GM21528 (cell line): ENCODE data around the gene SAMSN1.
"Not testable (repeated sequence)": the region's sequence is repeated elsewhere in the genome, so short reads cannot be mapped to it uniquely, and the experiment has no call there.

Source experiments
- ATAC-seq: cut with Tn5 transposase; IDR thresholded peaks from one replicate; pipeline ENCODE4 v1.9.1; 2021; ENCODE audit warnings: mild to moderate bottlenecking, moderate library complexity; ENCODE audit not compliant: unreplicated experiment, low FRiP score

Gene SAMSN1

DNA sequence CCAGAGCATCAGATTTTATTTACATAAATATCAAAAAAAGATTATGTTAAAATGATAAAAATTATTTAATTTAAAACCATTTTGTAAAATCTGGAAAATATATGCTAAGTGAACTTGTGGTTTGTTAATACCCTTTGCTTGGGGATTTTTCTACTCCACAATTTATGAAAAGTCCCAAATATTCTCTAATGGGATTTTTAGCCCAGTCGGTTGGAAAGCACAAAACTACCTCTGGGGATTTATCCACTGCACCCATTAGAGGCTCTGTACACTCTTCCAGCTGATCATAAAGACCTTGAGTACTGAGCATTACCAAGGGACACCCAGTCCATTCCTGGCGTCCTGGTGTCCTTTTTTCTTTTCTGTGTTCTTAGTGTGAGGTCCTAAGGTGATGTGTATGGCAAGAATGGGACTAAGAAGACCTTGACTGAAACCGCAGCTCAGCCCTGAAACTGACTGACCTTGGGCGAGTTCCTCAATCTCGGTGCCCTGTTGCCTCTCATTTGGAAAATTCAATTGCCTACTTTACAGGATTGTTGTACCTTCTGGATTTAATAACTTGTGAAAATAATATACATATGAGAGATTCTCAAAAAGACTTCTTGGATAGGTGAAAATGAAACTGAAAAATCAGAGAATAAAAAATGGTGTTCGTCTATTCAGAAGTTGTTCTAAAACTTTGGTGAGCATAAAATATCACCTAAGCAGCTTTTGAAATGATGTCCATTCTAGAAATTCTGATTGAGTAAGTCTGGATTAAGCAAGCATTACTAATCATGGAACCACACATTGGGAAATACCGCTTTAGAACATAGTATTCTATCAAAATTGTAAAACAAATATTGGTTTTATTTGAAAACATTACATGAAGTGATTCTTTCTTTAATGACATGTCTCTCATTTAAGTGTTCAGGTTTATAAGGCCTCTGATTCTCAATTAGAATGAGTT is 21.5 kb upstream of the SAMSN1 start:
- ATAC-seq = no peak

DNA sequence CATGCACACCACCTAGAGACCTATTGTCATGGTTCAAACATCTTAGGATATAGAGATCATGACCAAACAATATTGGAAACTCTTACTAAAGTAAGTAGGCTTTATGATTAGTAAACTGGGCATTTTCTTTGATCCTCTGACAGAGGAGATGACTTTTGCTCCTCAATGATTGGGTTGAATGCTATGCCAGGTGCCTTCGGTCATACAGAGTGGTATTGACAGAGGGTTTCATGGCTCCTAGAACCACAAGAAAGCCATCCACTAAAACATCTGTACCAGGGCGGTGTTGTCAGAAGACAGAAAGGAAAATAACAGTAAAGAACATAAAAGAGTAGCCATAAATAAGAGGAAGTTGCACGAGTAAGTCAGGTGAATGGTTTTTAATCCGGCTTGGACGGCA is 20.8 kb upstream of the SAMSN1 start:
- ATAC-seq = no peak

DNA sequence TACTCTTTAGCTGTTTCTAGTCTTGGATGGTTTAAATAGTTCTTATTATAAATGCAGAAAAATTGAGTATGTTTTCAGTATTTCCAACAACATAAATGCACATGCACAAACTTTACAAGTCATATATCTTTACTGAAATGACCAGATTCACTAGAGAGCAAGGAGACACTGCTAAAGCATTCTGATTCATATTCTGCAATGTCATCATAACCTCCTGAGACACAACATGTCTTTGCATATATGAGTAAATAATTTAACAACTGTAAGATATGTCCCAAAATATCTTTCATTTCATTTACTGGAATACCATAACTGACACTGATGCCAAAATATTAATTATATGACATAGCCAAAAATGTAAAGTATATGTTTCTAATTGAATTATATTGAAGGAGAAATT is 16.8 kb upstream of the SAMSN1 start:
- no peak for ATAC-seq

DNA sequence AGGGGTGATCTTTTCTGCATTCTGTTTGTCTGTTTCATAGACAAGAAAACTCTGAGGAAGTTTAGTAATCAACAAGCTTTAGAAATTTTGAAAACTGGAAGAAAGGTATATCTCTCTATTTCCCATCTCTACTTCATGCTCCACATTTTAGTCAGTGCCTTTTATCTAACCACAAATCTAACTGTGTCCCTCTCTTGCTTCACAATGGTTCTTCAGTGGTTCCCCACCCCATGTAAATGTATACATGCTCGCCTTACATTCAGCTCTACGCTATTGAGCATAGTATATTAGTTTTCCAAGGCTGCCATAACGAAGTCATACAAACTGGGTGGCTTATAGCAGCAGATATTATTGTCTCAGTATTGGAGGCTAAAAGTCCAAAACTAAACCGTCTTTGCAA is 14.4 kb upstream of the SAMSN1 start:
- no peak for ATAC-seq

DNA sequence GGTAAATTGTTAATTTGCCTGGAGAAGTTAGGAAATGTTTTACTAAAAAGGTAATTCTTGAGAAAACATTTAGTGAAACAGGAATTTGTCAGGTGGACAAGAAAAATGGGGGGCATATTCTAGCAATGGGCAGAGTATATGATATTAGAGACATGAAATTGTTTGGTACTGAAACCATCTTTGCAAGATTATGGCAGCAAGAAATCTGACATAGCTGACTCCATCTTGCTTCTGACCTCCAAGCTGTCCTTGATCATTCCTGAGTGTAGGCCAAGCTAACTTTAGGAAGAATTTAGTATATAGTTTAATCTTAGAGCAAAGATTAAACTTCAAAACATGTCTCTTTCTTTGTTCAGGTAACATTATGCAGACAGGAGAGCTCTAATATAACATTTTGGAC is 14.0 kb upstream of the SAMSN1 start:
- no peak for ATAC-seq

DNA sequence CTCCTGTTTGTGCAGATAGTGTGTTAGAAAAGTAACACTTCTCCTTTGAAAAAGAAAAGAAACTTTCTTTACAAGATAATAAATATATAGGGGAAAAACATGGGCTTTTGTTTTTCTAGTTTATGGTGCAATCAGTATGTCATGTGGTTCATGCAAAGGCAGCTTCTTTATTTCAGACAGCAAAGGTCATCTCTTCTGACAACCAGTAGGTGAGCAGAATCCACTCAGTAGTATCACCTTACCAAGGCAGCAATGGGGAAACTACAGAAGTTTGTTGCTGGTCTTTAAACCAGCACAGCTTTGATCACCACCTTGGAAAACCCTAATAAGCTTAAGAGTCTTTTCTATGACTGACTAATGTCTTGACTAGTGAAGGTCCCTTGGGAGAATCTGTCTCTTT is 13.0 kb upstream of the SAMSN1 start:
- ATAC-seq = no peak

DNA sequence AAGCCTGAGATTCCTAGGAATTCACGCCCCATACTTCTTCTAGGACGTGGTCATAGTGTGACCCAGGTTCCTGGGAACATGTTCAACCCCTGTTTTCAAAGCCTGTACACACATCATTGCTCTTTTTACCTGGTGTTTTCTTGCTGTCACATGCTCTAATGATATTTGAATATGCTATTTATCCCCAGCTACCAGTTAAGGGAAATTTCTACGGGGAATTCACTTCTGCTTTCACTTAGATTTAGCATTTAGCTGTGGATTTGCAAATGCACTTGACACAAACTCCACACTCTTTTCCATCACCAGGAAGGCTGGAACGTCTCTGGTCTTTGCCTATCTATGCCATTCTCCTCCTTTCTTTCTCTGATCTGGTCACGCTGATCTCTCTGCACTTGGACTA is 11.3 kb upstream of the SAMSN1 start:
- no peak for ATAC-seq

DNA sequence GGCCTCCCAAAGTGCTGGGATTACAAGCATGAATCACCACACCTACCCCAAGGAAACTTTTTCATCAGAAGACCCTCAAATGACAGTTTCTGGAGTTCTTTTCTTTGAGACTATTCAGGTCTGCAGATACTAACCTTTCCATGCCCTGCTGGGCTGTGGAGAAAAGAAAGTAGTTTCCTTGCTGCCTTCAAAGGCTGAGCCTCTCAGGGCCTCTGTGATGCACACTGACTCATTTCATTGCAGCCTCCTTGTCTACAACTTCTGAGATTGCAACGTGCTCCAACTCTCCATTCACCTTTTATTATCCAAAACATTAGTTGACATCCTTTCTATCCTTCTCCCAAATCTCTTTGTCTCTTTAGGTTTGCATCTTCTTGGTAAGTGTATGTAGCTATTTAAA is 8.8 kb upstream of the SAMSN1 start:
- ATAC-seq = no peak

DNA sequence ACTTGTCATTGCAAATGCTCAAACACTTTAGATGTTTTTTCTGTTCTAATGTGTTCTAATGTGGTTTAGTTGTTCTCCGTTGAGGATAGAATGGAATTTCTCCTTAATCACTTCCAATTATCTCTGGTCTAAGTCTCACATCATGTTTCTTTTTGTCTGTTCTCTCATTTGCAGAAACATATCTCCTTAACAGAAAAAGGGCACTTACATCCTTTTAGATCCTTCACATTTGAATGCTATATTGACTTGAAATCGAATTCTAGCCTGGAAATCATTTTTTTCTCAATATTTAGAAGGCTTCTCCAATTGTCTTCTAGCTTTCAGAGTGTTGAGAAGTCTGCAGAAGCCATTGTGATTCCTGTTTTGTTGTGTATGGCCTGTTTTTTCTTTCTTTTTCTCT is 7.3 kb upstream of the SAMSN1 start:
- no peak for ATAC-seq

DNA sequence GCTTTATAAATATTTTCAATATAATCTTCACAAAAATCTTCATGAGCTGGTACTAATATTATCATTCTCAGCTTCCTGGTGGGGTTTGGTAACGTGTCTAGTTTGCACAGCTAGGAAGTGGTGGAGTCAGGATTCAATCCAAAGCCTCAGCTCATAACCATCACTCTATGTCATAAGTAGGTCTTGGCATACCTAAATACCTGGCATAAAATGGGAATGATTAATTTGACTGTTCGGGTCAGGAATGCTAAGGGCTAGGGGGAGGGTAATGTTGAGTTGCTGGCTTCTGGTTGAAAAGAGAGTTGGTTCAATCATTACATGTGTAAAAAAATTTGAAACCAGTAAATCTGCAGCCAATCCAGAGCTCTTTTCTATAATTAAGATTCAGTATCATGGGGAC is 5.6 kb upstream of the SAMSN1 start:
- no peak for ATAC-seq

DNA sequence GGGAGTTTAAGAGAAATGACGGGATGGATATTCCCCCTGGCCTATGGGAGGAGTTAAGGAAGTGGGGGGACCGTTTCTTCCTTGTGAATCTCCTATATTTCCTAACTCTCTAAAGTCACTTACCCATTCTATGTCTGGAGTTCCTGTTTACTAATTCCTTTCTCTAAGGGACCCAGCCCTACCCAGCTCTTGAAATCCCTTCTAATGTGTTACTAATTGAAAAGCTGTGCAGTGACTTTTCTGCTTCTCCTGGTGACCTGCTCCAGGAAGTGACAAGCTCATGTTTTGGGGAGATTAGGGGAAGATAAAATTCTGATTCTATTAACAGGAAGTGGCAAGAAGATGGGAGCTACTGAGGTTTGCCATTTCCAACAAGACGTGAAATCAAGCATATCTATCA is 4.0 kb upstream of the SAMSN1 start:
- no peak for ATAC-seq

DNA sequence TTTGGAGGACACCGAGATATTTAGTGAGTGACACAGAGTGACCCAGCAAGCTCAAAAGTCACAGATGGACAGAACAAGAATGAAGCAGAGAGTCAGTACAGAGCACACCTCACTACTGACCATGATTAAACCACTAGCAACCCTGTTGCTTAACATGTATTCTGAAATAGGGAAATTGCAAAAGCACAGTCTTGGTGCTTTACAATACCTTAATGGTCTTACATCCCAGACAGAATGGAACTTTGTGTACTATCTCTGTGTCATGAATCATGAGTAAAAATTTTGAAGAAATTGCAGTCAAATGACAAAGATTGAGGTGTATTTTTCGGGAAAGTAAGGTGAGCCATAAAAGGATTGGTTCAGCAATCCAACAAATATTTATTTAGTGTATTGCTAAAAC is 2.7 kb upstream of the SAMSN1 start:
- ATAC-seq = no peak

DNA sequence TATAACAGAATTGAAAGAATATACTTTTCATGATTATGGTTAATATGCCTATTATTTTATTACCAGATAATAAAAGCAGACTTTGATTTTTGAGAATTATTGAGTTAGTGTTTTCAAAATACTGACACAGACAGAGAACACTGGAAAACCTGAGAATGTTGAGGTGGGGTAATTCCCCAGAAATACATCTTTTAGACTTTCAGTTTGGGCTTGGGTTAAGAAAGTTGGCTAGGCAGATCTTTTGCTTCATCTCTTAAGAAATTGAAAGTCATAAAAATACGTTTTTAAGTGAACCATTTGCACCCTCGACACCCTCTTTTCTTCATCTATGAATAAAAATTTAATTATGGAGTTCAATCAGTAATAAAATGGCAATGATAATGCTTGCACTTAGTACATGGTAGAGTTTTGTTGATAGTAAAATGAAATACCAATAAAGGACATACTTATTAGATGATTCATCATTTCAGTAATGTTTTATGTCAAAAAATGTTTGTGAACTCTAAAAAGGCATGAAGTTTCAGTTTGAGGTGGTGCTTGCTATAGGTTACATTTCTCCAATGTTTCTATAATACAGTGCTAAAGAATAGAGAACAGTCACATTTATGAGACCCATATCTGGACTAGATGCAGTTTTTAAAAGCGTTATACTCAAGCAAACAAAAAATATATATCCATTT is 1.9 kb upstream of the SAMSN1 start:
- no peak for ATAC-seq

DNA sequence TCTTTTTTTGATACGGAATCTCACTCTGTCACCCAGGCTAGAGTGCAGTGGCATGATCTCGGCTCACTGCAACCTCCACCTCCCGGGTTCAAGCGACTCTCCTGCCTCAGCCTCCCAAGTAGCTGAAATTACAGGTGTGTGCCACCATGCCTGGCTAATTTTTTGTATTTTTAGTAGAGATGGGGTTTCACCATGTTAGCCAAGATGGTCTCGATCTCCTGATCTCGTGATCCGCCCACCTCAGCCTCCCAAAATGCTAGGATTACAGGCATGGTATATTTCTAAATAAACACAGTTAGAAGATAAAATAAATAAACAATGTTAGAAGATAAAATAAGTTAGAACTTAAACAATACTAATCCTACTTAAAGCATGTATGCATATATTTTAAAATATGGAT is 604 bp upstream of the SAMSN1 start:
- ATAC-seq = not testable (repeated sequence)

DNA sequence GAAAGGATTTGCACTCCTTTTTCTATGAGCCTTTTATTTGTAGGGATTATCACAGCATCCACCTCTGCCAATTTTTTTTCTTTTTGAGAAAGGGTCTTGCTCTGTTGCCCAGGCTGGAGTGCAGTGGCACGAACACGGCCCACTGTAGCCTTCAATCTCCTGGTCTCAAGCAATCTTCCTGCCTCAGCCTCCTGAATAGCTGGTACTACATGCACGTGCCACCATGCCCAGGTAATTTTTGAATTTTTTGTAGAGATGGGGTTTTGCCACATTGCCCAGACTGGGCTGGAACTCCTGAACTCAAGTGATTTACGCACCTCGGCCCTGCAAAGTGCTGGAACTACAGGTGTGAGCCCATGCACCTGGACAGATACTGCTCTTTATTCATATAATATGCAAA is 2.1 kb downstream of the SAMSN1 start:
- ATAC-seq = no peak

DNA sequence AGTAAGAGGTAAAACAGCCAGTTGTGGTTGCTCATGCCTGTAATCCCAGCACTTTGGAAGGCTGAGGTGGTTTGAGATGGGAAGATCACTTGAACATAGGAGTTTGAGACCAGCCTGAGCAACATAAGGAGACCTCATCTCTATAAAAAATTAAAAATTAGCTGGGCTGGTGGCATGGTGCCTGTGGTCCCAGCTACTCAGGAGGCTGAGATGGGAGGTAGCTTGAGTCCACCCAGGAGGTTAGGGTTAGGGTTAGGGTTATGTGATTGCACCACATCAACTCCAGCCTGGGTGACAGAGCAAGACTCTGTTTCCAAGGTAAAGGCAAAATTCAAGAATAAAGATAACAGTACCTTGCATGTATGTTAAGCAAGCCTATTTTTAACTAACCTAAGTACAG is 3.5 kb downstream of the SAMSN1 start:
- ATAC-seq = no peak

DNA sequence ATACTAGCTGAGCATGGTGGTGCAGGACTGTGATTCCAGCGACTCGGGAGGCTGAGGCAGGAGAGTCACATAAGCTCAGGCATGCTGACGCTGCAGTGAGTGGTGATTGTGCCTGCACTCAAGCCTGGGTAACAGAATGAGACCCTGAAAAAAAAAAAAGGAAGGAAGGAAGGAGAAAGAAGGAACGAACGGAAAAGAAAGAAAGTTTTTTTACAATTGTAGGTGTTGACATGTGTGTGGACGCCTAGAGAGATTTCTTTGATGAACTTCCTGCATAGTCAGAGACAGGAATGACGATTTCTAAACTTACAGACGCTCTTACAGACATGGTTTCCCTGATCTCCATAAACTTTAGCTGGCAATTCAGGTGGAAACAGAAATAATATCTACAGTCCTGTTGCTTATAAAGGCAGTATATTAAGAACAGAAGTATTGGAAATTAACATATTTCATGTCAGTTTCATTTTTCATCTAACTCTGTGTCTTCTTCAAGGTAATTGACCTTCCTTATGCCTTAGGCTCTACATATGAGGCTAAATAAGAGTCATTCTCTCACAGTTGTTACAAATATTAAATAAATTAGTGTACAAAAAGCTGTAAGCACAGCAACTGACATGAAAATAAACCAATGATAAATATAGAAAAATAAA is 4.1 kb downstream of the SAMSN1 start:
- no peak for ATAC-seq

DNA sequence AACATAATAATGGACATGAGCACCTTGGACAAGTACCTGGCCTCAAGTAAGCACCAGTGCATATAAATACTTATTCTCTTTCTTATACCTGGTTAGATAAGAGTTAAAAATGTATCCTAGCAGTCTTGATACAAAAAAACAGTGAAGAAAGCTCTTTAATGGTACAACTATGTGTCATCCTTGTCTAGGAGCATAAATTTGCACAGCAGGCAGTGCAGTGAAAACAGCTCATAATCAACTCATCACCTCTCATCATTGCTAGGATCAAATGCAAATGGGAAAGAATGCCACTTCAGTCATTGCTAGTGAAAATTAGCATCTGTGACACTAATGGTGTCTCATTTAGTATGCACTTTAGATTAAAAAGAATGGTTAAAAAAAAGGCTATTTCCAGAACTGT is 7.6 kb downstream of the SAMSN1 start:
- ATAC-seq = no peak

DNA sequence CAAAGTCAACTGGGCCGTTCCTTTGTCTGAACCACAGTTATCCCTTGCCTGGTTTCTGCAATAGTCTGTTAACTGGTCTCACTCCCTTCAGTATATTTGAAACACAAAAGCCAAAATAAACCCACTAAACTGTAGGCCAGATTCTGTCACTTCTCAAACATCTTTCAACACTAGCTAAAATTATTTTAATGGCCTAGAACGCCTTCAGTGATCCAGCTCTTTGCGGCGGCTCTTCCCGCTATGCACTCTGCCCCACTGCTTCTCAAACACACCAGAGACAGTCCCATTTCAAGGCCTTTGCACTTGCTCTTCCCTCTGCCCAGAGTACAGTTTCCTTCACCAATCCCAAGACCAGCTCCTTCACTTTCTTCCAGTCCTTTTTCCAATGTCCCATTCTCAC is 9.2 kb downstream of the SAMSN1 start:
- no peak for ATAC-seq

DNA sequence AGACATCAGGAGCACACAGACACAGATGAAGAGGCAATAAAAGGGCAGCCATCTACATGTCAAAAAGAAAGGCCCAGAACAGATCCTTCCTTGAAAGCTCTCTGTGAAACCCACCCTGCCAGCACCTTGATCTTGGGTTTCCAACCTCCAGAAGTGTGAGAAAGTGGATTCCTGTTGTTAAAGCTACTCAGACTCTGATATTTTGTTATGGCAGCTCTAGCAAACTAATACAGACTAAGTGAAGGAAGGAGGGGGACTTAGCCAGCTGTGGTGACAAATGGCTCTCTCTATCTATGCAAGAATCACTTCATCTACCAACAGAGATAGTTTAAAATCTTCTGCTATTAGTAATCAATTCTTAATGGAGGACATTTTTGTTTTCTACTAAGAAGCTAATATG is 10.4 kb downstream of the SAMSN1 start:
- no peak for ATAC-seq
